Parathyroid adenoma (tissue), 2 donors: Measurements from ENCODE around the gene CDH26.

Experiments used
- H2AFZ ChIP-seq: fragments of 300-600 bp; sonication (generic); one replicate; pipeline ENCODE4 v1.7.0; 2017; ENCODE audit warnings: antibody characterized with exemption, mild to moderate bottlenecking
- H3K27ac ChIP-seq: fragments of 300-600 bp; sonication (generic); one replicate; pipeline ENCODE4 v1.7.0; 2017
- H3K27me3 ChIP-seq: fragments of 300-600 bp; sonication (generic); one replicate; pipeline ENCODE4 v1.7.0; 2017; ENCODE audit warnings: low read length; ENCODE audit not compliant: control insufficient read depth, insufficient read depth
- H3K36me3 ChIP-seq: fragments of 300-600 bp; sonication (generic); one replicate; pipeline ENCODE4 v1.7.0; 2017; ENCODE audit warnings: low read length; ENCODE audit not compliant: control insufficient read depth, insufficient read depth
- H3K4me1 ChIP-seq: fragments of 300-600 bp; sonication (generic); one replicate; pipeline ENCODE4 v1.7.0; 2017; ENCODE audit warnings: control low read depth
- H3K4me2 ChIP-seq: fragments of 300-600 bp; sonication (generic); one replicate; pipeline ENCODE4 v1.7.0; 2017; ENCODE audit warnings: low read length
- H3K4me3 ChIP-seq: fragments of 300-600 bp; sonication (generic); one replicate; pipeline ENCODE4 v1.7.0; 2017; ENCODE audit warnings: low read depth, low read length
- H3K79me2 ChIP-seq: fragments of 300-600 bp; sonication (generic); one replicate; pipeline ENCODE4 v1.7.0; 2017; ENCODE audit warnings: control low read depth
- H3K9ac ChIP-seq: fragments of 300-600 bp; sonication (generic); one replicate; pipeline ENCODE4 v1.7.0; 2017; ENCODE audit warnings: mild to moderate bottlenecking
- H3K9me3 ChIP-seq: fragments of 300-600 bp; sonication (generic); one replicate; pipeline ENCODE4 v1.7.0; 2017; ENCODE audit warnings: low read length; ENCODE audit not compliant: control insufficient read depth
- TF ChIP-seq, protein P1 (sequence below): fragments of 300-600 bp; sonication (generic); IDR thresholded peaks from one replicate; pipeline ENCODE4 v1.7.0; 2017; ENCODE audit warnings: antibody characterized with exemption, mild to moderate bottlenecking
- donor health status: primary hyperparathyroidism.

The CDH26 gene

GRCh38 chr20:59944726-59945125 lies 13.5 kb upstream of the CDH26 start:
- Histone ChIP-seq H3K27me3 (no peaks in the 10 kb centered on the region), H3K9me3 (no peaks in the 10 kb centered on the region), H3K9ac (no peak overlapping the region), H3K79me2 (peaks cover 8% of the 10 kb centered on the region), H3K4me3 (no peak overlapping the region), H3K4me2 (no peak overlapping the region), H3K27ac (no peak overlapping the region), H3K4me1 (peaks cover 5% of the 10 kb centered on the region), H3K36me3 (no peaks in the 10 kb centered on the region), H2AFZ (no peak overlapping the region)
- TF ChIP-seq, protein P1, sequence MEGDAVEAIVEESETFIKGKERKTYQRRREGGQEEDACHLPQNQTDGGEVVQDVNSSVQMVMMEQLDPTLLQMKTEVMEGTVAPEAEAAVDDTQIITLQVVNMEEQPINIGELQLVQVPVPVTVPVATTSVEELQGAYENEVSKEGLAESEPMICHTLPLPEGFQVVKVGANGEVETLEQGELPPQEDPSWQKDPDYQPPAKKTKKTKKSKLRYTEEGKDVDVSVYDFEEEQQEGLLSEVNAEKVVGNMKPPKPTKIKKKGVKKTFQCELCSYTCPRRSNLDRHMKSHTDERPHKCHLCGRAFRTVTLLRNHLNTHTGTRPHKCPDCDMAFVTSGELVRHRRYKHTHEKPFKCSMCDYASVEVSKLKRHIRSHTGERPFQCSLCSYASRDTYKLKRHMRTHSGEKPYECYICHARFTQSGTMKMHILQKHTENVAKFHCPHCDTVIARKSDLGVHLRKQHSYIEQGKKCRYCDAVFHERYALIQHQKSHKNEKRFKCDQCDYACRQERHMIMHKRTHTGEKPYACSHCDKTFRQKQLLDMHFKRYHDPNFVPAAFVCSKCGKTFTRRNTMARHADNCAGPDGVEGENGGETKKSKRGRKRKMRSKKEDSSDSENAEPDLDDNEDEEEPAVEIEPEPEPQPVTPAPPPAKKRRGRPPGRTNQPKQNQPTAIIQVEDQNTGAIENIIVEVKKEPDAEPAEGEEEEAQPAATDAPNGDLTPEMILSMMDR, result no peak

- no peak overlapping the region for H3K4me3 ChIP-seq
- no peak overlapping the region for H3K4me2 ChIP-seq
- peaks cover 8% of the 10 kb centered on the region for H3K79me2 ChIP-seq
- H3K36me3 ChIP-seq, result no peaks in the 10 kb centered on the region
- H3K9me3 ChIP-seq, result no peaks in the 10 kb centered on the region
- no peaks in the 10 kb centered on the region for H3K27me3 ChIP-seq
- TF ChIP-seq, protein P1, result no peak
- H2AFZ ChIP-seq, result no peak overlapping the region
- H3K27ac ChIP-seq, result no peak overlapping the region
- no peak overlapping the region for H3K9ac ChIP-seq
- peaks cover 5% of the 10 kb centered on the region for H3K4me1 ChIP-seq
These were observed 13.0 kb upstream of the CDH26 start for GRCh38 chr20:59945175-59945574.

DNA sequence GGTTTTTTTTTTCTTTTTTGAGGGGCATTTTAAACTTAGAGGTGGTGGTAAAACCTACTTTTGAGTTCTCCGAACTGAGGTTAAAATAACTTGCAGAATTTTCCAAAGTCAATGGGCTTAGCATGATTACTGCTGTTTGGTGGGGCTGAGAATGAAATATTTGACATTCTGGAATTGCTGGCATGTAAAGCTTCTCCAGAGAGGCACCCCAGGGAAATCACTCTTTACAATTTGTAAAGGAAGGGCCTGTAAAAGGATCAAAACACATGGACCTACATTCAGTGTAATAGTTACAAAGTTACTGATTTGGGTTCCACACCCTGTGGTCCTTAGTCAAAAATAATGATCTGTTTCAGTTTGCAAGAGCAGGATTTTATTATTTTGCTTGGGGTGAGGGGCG lies 12.5 kb upstream of the CDH26 start:
- H3K9me3 ChIP-seq, result no peaks in the 10 kb centered on the region
- no peaks in the 10 kb centered on the region for H3K36me3 ChIP-seq
- no peak overlapping the region for H3K27ac ChIP-seq
- no peak overlapping the region for H3K4me3 ChIP-seq
- no peak overlapping the region for H3K4me2 ChIP-seq
- H3K4me1 ChIP-seq, result peaks cover 5% of the 10 kb centered on the region
- no peak overlapping the region for H2AFZ ChIP-seq
- H3K9ac ChIP-seq, result no peak overlapping the region
- TF ChIP-seq, protein P1, result no peak
- H3K79me2 ChIP-seq, result peaks cover 8% of the 10 kb centered on the region
- H3K27me3 ChIP-seq, result no peaks in the 10 kb centered on the region

GRCh38 chr20:59947376-59947775 lies 10.8 kb upstream of the CDH26 start:
- TF ChIP-seq, protein P1, result no peak
- Histone ChIP-seq H3K4me2 (no peak overlapping the region), H3K4me1 (no peaks in the 10 kb centered on the region), H3K4me3 (no peak overlapping the region), H3K9me3 (no peaks in the 10 kb centered on the region), H3K9ac (no peak overlapping the region), H3K27me3 (no peaks in the 10 kb centered on the region), H2AFZ (no peak overlapping the region), H3K27ac (no peak overlapping the region), H3K79me2 (peaks cover 8% of the 10 kb centered on the region), H3K36me3 (no peaks in the 10 kb centered on the region)

DNA sequence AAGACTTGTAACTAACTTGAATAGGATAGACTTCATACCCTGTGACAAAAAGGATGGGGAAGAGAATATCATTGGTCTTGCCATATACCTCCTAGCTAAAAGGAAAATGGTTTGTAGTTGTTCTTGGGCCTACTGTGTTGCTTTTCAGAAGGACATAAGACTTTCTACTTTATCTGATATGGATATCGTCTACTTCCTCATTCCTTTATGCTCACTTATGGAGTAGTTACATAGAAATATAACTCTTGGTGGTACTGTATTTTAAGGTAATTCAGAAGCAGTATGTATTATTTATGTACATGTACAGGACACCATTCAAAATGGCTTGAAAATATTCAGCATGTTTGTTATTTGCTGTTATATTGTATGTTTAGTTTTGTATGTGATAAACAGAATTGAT lies 10.0 kb upstream of the CDH26 start:
- no peaks in the 10 kb centered on the region for H3K9me3 ChIP-seq
- H3K36me3 ChIP-seq, result no peaks in the 10 kb centered on the region
- no peak overlapping the region for H3K9ac ChIP-seq
- no peak overlapping the region for H3K27ac ChIP-seq
- no peaks in the 10 kb centered on the region for H3K27me3 ChIP-seq
- peaks cover 8% of the 10 kb centered on the region for H3K79me2 ChIP-seq
- no peak overlapping the region for H3K4me3 ChIP-seq
- no peak overlapping the region for H2AFZ ChIP-seq
- no peak overlapping the region for H3K4me2 ChIP-seq
- TF ChIP-seq, protein P1, result no peak
- H3K4me1 ChIP-seq, result no peaks in the 10 kb centered on the region
